Measurements from ENCODE around the gene DLGAP3. TPM values are rescaled to one million over a fixed set of nuclear protein-coding genes. Genes with fewer than 3 reads are reported as not detected.
A peak's percentile ranks its signal among the peaks of the same experiment; 100 is the strongest.
"Not testable (repeated sequence)": the region's sequence is repeated elsewhere in the genome, so short reads cannot be mapped to it uniquely, and the experiment has no call there.

The DLGAP3 gene
- total RNA-seq, 1 donor from 2014 or later: 0.48 TPM

GRCh38 chr1:34827341-34827941 lies 102.0 kb downstream of the DLGAP3 start:
- DNase-seq (ENCODE audit: low spot score): peak; percentile 3
- no peaks in the 10 kb centered on the region for H3K4me1 Mint-ChIP-seq (ENCODE audit: low read depth)
- H3K4me3 Mint-ChIP-seq (ENCODE audit: low read depth): no peak overlapping the region
- intact Hi-C loops (cut with micrococcal nuclease): no loop called here
- H3K9me3 Mint-ChIP-seq: no peaks in the 10 kb centered on the region
- H3K36me3 Mint-ChIP-seq (ENCODE audit: low read depth): no peaks in the 10 kb centered on the region
- no peaks in the 10 kb centered on the region for H3K27me3 Mint-ChIP-seq (ENCODE audit: low read depth)
- no peak overlapping the region for H3K27ac Mint-ChIP-seq

GRCh38 chr1:34825455-34826091 lies 103.9 kb downstream of the DLGAP3 start:
- intact Hi-C loops (cut with micrococcal nuclease): no loop called here
- peak; percentile 6 for DNase-seq (ENCODE audit: low spot score)
- Mint-ChIP-seq H3K27me3 (ENCODE audit: low read depth) (no peaks in the 10 kb centered on the region), H3K36me3 (ENCODE audit: low read depth) (no peaks in the 10 kb centered on the region), H3K27ac (no peak overlapping the region), H3K4me3 (ENCODE audit: low read depth) (no peak overlapping the region), H3K4me1 (ENCODE audit: low read depth) (no peaks in the 10 kb centered on the region), H3K9me3 (no peaks in the 10 kb centered on the region)

- DNase-seq (ENCODE audit: low spot score): peak; percentile 3
- Mint-ChIP-seq H3K4me1 (ENCODE audit: low read depth) (no peaks in the 10 kb centered on the region), H3K27ac (no peak overlapping the region), H3K36me3 (ENCODE audit: low read depth) (no peaks in the 10 kb centered on the region), H3K27me3 (ENCODE audit: low read depth) (no peaks in the 10 kb centered on the region), H3K4me3 (ENCODE audit: low read depth) (no peak overlapping the region), H3K9me3 (no peaks in the 10 kb centered on the region)
- intact Hi-C loops (cut with micrococcal nuclease): no loop called here
Observed at GRCh38 chr1:34824817-34825454, 104.5 kb downstream of the DLGAP3 start.

GRCh38 chr1:34822202-34822601 lies 107.2 kb downstream of the DLGAP3 start:
- no peaks in the 10 kb centered on the region for H3K9me3 Mint-ChIP-seq
- H3K27me3 Mint-ChIP-seq (ENCODE audit: low read depth): peaks cover 1% of the 10 kb centered on the region
- intact Hi-C loops (cut with micrococcal nuclease): no loop called here
- H3K4me3 Mint-ChIP-seq (ENCODE audit: low read depth): no peak overlapping the region
- H3K4me1 Mint-ChIP-seq (ENCODE audit: low read depth): no peaks in the 10 kb centered on the region
- no peaks in the 10 kb centered on the region for H3K36me3 Mint-ChIP-seq (ENCODE audit: low read depth)
- no peak overlapping the region for H3K27ac Mint-ChIP-seq
- DNase-seq (ENCODE audit: low spot score): no peak

DNA sequence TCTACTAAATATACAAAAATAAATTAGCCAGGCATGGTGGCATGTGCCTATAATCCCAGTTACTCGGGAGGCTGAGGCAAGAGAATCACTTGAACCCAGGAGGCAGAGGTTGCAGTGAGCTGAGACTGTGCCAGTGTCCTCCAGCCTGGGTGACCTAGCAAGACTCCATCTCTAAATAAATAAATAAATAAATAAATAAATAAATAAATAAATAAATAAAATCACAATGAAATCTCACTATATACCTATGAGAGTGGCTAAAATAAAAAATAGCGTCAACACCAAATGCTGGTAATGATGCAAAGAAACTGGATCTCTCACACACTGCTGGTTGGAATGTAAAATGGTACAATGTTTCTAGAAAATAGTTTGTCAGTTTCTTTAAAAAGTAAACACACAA lies 110.6 kb downstream of the DLGAP3 start:
- intact Hi-C loops (cut with micrococcal nuclease); H3K36me3 Mint-ChIP-seq (ENCODE audit: low read depth); H3K4me1 Mint-ChIP-seq (ENCODE audit: low read depth); H3K4me3 Mint-ChIP-seq (ENCODE audit: low read depth); H3K27ac Mint-ChIP-seq; H3K27me3 Mint-ChIP-seq (ENCODE audit: low read depth); DNase-seq (ENCODE audit: low spot score); H3K9me3 Mint-ChIP-seq: not testable (repeated sequence)

GRCh38 chr1:34816778-34817177 lies 112.7 kb downstream of the DLGAP3 start:
- no peaks in the 10 kb centered on the region for H3K9me3 Mint-ChIP-seq
- H3K4me1 Mint-ChIP-seq (ENCODE audit: low read depth): no peaks in the 10 kb centered on the region
- intact Hi-C loops (cut with micrococcal nuclease): no loop called here

GRCh38 chr1:34816332-34816731 lies 113.1 kb downstream of the DLGAP3 start:
- no peaks in the 10 kb centered on the region for H3K9me3 Mint-ChIP-seq
- no peak overlapping the region for H3K4me3 Mint-ChIP-seq (ENCODE audit: low read depth)
- no peak for DNase-seq (ENCODE audit: low spot score)

More at GRCh38 chr1:34816778-34817177, 112.7 kb downstream of the DLGAP3 start:
- H3K27me3 Mint-ChIP-seq (ENCODE audit: low read depth): peaks cover 1% of the 10 kb centered on the region
- H3K4me3 Mint-ChIP-seq (ENCODE audit: low read depth): no peak overlapping the region
- no peak for DNase-seq (ENCODE audit: low spot score)
- no peak overlapping the region for H3K27ac Mint-ChIP-seq
- H3K36me3 Mint-ChIP-seq (ENCODE audit: low read depth): no peaks in the 10 kb centered on the region

More at GRCh38 chr1:34816332-34816731, 113.1 kb downstream of the DLGAP3 start:
- Mint-ChIP-seq H3K36me3 (ENCODE audit: low read depth) (no peaks in the 10 kb centered on the region), H3K27me3 (ENCODE audit: low read depth) (peaks cover 1% of the 10 kb centered on the region), H3K4me1 (ENCODE audit: low read depth) (no peaks in the 10 kb centered on the region), H3K27ac (no peak overlapping the region)
- intact Hi-C loops (cut with micrococcal nuclease): no loop called here

Other genes with a start within 250 kb of the DLGAP3 start
- not detected in 2 replicates for gene GJB5, start 174.6 kb downstream of the DLGAP3 start, total RNA-seq
- not detected in 2 replicates for gene GJB4, start 169.9 kb downstream of the DLGAP3 start, total RNA-seq
- gene GJB3, start 148.4 kb downstream of the DLGAP3 start, total RNA-seq: not detected in 2 replicates
- gene GJA4, start 136.7 kb downstream of the DLGAP3 start, total RNA-seq: not detected in 2 replicates
- gene SMIM12, start 69.9 kb downstream of the DLGAP3 start, total RNA-seq: 58.7 and 59.3 TPM in 2 replicates
- gene TMEM35B, start 55.7 kb upstream of the DLGAP3 start, total RNA-seq: 15.0 and 19.3 TPM in 2 replicates
- gene ZMYM6, start 102.3 kb upstream of the DLGAP3 start, total RNA-seq: 20.8 and 20.9 TPM in 2 replicates
- 2.4 and 2.7 TPM in 2 replicates for gene ZMYM1, start 149.7 kb upstream of the DLGAP3 start, total RNA-seq

All from activated T-helper 2 cell treated with anti-CD3 and anti-CD28 coated beads, Interferon-gamma antibody, Interleukin-2, Interleukin-4, amounts not matched to agents 10 μg/mL and 5 μg/mL and 100 μg/mL, durations not matched to agents 14 hours and 24 hours and 36 hours (primary cell).